Occipital lobe (tissue), 2 donors: ENCODE data around the gene RAET1G. TPM values are rescaled to one million over a fixed set of nuclear protein-coding genes. Genes with fewer than 3 reads are reported as not detected.

Experiments used
- DNase-seq: peaks from one replicate; lab custom pipeline; 2025; lab: John Stamatoyannopoulos, UW
- total RNA-seq: library from RNA; depleted of rRNA; stranded (reverse); fragments of >200 nt; gene quantifications from one replicate; pipeline ENCODE4 v1.2.3, GENCODE V29; 2014

RAET1G gene
- total RNA-seq, 1 donor from 2014 or later = not detected

GRCh38 chr6:149867876-149868640, 54.9 kb downstream of the RAET1G start:
- no peak for DNase-seq

Other genes with a start within 250 kb of the RAET1G start
- 29.5 TPM for gene LATS1, start 205.0 kb downstream of the RAET1G start, total RNA-seq
- 23.9 TPM for gene NUP43, start 176.6 kb downstream of the RAET1G start, total RNA-seq
- gene PCMT1, start 173.4 kb downstream of the RAET1G start, total RNA-seq = 173 TPM
- gene LRP11, start 58.8 kb downstream of the RAET1G start, total RNA-seq = 35.2 TPM
- not detected for gene RAET1E, start 25.0 kb downstream of the RAET1G start, total RNA-seq
- 5.3 TPM for gene ULBP2, start 18.9 kb upstream of the RAET1G start, total RNA-seq
- gene ULBP1, start 40.8 kb upstream of the RAET1G start, total RNA-seq = 3.9 TPM
- 0.62 TPM for gene RAET1L, start 102.4 kb upstream of the RAET1G start, total RNA-seq
- 6.2 TPM for gene ULBP3, start 146.0 kb upstream of the RAET1G start, total RNA-seq
- gene PPP1R14C, start 219.9 kb upstream of the RAET1G start, total RNA-seq = 61.3 TPM